ENCODE measurements around the gene PPP3CA.
"Not testable (repeated sequence)": the region's sequence is repeated elsewhere in the genome, so short reads cannot be mapped to it uniquely, and the experiment has no call there.

PPP3CA gene

GRCh38 chr4:101135371-101136010 lies 211.8 kb downstream of the PPP3CA start:
- no peak for DNase-seq

DNA sequence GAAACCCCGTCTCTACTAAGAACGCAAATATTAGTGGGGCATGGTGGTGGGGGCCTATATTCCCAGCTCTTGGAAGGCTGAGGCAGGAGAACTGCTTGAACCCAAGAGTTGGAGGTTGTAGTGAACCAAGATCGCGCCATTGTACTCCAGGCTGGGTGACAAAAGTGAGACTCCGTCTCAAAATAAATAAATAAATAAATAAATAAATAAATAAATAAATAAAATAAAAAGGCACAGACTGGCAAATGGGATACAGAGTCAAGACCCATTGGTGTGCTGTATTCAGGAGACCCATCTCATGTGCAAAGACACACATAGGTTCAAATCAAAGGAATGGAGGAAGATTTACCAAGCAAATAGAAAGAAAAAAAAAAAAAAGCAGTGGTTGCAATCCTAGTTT lies 216.3 kb downstream of the PPP3CA start:
- DNase-seq: not testable (repeated sequence)

- not testable (repeated sequence) for DNase-seq
These were observed 218.4 kb downstream of the PPP3CA start for GRCh38 chr4:101128898-101129297.

GRCh38 chr4:101128473-101128872 lies 218.9 kb downstream of the PPP3CA start:
- DNase-seq: no peak

DNA sequence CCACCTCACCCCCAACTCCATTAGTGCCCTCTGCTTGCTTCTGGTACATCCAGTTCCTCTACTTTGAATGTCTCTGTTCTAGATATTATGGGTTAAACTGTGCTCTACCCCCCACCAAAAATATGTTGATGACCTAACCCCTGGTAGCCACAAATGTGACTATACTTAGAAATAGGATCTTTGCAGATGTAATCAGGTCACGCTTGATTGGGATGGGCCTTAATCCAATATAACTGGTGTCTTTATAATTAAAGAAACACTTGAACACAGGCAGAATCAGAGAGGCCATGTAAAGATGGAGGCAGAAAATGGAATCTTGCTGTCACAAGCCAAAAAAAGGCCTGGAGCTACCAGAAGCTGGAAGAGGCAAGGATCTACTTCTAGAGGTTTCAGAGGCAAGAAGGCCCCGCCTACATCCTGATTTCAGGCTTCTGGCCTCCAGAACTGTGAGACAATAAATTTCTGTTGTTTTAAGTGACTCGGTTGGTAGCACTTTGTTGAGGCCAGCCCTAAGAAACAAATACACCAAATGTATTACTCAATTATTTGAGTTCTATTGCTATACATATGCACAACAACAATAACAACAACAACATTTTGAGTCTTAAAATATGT lies 220.0 kb downstream of the PPP3CA start:
- DNase-seq: no peak

DNA sequence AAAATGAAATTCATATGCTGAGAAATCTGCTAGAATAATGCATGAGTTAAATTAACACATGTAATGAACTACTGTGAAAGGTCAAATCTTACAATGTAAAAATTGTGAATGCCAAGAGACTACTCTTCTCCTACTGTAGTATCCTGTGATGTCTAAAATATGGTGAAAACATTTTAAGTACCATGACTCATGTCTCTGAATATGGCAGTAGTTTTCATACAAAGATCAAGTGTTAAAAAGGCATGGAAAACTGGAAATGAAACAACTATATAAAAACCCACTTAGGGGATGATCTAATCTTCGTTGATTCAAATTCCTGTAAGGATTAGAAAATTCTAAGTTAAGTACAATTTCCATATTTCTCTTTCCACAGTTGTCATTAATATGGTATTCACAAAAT lies 221.3 kb downstream of the PPP3CA start:
- no peak for DNase-seq

DNA sequence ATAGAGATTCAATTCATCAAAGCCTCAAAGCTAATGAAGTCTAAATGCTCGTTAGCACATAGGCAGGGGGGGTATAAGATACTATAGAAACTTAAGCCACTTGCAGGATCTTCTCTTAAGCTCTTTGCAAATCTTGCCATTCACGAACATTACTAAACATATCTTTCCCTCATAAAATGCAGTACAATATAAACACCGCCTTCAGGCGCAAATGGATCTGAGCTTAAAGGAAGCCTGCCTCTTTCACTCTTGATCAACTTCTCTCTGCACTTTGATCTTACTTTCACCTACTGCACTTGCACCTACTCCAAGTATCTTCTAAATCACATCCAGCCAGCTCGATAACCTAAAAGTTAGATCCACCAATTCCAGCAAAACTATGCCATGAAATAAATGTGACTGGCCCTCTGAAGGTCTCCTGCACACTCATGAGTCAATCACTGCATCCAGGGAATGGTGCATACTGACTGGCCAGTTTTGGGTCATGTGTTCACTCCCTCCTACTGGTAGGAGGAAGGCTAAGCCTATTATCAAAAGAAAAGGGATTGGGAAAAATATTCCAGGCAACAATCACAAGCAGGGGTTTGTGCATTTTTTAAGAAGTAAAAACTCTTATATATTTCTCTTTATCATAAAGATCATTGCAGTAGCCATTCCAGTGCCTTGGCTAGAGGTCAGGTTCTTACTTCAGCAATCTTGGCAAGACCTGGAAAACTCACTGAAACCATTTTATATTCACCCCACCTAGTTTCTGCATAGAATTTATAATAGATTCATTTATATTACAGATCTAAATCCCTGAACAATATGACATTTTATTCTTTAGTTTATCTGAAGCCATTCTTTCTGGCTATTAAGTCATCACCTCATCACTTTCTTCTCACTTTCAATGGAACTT lies 222.0 kb downstream of the PPP3CA start:
- no peak for DNase-seq

GRCh38 chr4:101123231-101123630 lies 224.1 kb downstream of the PPP3CA start:
- no peak for DNase-seq

GRCh38 chr4:101122019-101122418 lies 225.3 kb downstream of the PPP3CA start:
- no peak for DNase-seq

GRCh38 chr4:101119141-101119540 lies 228.2 kb downstream of the PPP3CA start:
- DNase-seq: no peak

DNA sequence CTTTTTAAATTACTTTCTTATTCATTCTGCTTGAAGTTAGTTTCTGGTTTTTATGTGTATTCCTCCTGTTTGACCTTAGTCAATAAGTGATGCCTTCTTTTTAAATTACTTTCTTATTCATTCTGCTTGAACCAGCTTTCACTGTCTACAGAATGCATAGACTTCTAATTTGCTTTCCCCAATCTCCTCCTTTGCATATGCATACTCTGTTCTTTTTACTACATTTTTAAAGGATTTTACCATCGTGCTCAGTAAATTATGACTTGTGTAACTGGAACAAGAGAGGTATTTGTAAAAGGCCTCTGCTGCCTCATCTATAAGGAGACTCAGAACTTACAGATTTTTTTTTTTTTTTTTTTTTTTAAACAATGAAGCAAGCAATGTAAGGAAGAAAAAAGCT lies 228.7 kb downstream of the PPP3CA start:
- DNase-seq: no peak

DNA sequence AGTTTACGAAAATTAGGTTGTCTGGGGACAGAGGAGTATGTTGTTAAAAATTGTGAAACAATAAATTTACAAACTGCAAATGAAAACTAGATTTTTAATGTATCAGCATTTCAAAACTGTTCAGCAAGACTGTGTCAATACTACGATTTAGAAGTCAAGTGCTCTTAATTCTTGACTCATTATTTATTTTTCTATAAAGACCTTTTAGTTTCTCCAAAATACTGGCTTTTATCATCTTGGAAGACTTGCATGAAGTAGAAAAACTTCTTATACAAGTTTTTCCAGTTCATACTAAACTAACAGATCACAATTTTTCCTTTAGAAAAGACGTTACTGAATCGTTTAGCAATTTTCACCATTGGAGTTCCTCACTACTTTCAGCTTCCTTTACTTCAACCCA lies 231.4 kb downstream of the PPP3CA start:
- no peak for DNase-seq

DNA sequence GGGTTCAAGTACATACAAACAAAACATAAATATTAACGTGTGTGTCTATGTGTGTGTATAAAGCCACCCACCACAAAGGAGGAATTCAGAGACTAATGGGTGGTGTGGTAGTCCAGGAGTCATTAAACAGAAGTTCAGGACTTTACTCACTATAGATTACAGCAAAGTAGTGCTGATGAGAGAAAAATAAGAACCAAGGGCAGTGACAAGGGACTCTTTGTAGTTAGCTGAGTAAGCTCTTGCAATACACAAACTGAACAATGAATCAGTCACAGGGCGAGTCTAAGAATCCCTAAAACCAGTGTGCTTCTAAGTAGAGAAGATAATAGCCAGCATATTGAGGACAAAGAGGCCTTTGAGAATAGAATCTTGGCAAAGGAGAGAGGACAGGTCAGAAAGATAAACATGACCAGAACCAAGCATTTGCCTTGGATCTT lies 232.4 kb downstream of the PPP3CA start:
- DNase-seq: peak in 4 of 14 donors; percentile 6 to 47 (median 30)

GRCh38 chr4:101104312-101105052 lies 242.8 kb downstream of the PPP3CA start:
- no peak for DNase-seq

DNA sequence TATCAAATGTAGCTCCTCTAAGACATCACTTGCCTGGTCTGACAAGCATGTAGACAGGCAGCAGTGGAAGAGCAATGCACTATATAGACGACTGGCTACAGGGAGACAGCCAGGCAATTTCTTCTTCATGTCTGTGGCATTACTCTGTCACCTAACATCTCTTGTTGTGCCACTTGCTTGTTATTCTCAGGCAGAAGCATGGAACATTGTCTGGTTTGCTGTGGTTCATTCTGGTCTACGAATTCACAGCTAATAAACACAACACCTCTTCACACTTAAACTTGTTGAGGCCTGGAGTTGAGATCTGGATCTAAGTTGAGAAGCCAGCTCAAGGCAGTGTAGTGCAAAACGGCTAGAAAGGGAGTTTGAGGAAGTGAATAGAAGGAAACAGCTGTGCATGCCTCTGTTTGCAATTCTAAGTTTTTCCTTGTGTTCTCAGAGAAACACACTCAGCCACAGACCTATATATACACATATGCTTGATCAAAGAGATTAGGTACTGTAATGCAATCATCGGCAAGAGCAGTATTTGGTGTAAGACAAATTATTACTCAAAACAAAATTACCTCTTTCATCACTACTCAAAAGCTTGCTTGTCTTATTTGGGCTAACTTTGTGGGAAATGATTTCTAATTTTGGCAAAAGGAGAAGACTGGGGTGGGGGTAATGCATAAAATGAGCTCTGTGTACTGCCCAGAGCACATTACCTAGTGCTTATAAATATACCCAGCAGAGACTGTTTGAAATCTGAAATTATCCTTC lies 243.8 kb downstream of the PPP3CA start:
- peak in 6 of 14 donors; percentile 15 to 59 (median 39) for DNase-seq

DNA sequence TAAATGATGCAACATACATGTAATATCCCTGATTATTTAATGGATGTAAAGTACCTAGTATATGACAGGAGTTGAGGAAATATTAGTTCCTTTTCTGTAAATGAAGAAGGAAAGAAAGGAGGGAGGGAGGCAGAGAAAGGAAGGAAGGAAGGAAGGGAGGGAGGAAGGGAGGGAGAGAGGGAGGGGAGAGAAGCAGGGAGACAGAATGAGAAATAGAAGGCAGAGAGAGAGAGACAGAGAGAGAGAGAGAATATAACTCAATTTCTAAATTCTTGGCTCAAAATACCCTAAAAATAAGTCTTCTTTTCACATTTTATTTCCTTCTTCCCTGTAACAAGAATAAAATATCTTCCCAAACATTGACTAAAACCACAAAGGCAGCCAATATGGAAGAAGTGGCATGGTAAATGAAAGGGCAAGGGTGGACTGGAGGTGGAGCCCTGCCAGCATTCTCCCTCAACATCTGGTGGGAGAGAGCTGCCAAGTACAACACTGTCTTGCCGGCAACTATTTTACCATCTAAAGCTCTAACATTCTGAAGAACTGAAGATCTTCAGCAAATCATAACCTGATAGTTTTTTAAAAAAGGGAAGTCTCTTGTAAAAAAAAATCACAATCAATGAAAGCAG lies 245.1 kb downstream of the PPP3CA start:
- DNase-seq: no peak

DNA sequence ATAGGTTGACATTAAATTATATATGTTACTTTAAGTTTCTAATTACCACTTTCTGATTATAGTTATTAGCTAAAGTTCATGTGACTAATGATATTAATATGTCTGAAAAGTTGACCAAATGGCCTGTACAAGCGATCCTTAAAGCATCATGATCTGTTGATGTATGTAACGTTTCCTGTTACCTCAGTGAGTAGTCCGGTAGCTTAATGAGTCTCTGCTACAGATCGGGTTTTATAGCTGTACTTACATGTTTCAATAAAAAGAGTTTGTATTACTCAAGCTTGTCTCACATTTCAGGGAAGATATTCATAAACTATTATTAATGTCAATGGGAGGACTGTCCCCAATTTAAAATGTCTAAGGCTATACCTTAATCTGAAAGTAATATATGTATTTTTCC lies 246.3 kb downstream of the PPP3CA start:
- no peak for DNase-seq

- no peak for DNase-seq
These were observed 248.5 kb downstream of the PPP3CA start for GRCh38 chr4:101098666-101099400.

GRCh38 chr4:101092609-101093008 lies 254.7 kb downstream of the PPP3CA start:
- DNase-seq: not testable (repeated sequence)

GRCh38 chr4:101089168-101089567 lies 258.2 kb downstream of the PPP3CA start:
- no peak for DNase-seq

Measured in C1 segment of cervical spinal cord (tissue), 14 donors.